ENCODE measurements around the gene CFAP46.

CFAP46 gene

DNA sequence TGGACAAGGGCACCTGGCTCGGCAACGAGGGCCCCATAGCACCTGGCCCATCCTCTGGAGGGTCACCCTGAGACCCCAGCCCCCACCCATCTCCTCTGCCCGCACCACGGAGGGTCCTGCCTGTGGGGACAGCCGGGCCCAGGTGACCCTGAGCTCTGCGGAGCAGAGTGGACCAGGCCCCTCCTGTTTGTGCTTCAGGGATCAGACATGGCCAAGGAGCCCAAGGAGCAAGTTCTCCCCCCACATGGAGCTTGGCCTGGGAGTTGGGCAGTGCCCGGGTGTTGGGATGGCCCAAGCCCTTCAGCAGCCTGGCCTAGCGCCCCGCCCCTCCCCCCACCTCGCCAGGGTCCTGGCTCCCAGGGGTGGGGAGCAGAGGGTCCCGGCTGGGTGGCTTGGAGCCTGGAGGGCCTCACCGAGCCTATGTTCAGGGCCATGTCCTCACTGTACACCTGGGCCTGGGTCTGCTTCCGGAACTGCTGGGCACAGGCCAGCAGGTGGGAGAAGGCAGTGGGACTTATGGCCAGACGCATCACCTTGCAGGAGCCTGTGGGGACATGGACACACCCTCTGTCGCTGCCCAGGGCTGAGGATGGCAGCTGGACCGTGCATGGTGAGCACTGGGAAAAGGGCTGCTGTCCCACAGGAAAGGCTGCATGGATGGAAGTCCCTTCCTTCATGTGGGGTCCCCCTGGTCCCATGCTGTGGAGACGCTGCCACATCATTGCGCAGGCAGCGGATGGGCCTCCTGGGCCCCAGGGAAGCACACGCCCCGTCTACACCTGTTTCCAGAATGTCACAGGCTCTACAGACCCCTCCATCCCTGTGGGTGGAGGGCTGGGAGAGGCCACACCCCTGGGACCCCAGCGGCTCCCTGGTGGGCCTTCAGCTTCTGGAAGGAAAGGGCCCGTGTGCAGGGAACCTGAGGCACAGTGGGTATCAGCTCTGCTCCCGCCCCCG is 107.2 kb downstream of the CFAP46 start:
- TF ChIP-seq, protein P1, sequence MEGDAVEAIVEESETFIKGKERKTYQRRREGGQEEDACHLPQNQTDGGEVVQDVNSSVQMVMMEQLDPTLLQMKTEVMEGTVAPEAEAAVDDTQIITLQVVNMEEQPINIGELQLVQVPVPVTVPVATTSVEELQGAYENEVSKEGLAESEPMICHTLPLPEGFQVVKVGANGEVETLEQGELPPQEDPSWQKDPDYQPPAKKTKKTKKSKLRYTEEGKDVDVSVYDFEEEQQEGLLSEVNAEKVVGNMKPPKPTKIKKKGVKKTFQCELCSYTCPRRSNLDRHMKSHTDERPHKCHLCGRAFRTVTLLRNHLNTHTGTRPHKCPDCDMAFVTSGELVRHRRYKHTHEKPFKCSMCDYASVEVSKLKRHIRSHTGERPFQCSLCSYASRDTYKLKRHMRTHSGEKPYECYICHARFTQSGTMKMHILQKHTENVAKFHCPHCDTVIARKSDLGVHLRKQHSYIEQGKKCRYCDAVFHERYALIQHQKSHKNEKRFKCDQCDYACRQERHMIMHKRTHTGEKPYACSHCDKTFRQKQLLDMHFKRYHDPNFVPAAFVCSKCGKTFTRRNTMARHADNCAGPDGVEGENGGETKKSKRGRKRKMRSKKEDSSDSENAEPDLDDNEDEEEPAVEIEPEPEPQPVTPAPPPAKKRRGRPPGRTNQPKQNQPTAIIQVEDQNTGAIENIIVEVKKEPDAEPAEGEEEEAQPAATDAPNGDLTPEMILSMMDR (IDR thresholded peaks at IDR 0.05): no peak

DNA sequence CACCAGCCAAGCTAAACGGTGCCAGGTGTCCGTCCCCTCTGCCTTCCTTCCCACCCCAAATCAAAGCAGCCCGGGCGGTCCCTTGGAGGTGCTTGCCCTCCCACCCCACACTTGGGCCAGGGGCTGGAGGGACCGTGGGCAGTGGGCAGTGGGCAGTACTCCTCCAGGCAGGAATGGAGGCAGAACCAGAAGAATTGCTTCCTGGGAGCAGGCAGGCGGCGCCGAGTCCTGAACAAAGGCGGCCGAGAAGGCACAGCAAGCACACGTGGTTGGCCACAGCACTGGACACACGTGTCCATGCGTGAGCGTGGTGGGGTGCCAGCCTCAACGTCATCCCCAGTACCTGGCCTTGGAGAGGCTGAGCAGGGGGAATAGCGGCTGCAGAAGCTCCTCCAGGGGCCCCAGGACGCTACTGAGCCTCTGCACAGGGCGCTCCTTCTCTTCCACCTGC is 108.0 kb downstream of the CFAP46 start:
- TF ChIP-seq, protein P1 (IDR thresholded peaks at IDR 0.05): no peak

DNA sequence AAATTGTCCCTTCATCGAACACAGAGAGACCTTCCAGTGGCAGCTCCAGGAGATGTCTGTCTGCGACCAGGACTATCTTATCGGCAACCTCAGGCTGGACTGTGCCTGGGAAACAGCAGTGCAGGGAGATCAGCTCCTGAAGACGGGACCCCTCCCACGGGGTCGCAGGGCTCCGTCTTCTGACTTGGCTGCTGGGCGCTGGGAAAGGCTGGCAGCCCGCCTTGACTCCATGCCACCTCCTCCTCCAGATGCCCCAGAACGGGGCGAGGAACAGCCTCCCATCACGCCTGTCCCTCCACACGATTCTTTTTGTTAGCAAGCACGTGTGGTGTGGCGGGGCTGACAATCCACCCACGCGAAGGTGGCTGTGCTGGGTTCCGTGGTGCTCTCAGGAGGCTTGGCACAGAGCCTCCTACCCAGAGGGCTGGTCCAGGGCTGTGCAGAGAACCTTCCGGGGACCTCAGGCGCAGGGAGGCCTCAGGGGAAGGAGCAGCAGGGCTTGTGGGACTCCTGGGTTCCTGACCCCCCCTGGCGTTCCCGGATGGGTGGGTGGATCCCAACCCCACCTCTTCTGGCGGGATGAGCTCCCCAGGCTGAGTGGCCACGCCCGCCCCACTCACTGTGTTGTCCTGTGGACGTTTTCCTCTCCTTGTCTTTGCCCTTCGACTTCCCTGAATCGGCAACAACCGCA is 108.8 kb downstream of the CFAP46 start:
- TF ChIP-seq, protein P1 (IDR thresholded peaks at IDR 0.05): no peak

DNA sequence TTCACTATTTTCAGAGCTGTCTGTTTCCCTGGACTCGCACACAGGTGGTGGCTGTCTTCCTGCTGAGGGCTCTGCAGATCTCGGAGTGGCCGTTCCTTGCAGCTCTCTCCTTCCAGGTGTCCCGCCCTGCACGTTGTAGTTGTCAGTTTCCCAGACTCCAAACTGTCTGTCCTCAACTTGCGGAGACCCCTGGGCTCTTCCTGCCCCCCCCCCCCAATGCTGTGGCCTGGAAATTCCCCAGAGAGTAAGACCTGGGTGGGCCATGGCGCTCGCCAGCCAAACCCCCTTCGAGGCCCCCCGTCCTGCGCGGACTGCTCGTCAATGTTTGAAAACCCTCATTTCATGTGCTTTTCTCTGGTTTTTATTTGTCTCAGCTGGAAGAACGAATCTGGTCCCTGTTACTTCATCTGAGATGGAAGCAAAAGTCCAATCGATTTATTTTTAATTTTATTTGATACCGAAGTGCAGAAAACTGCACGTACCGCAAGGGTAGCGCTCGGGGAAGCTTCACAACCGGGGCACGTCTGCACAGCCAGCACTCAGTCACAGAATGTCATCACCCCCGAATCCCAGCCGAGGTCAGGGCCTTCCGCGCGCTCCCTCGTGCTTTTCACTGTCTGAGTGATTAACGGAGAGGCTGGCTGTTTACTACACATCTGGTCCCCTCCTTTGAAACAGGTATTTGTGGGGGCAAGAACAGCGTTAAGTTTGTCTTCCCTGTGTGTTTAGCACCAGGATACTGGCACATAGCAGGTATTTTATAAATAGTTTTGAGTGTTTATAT is 110.0 kb downstream of the CFAP46 start:
- TF ChIP-seq, protein P1 (IDR thresholded peaks at IDR 0.05): no peak

DNA sequence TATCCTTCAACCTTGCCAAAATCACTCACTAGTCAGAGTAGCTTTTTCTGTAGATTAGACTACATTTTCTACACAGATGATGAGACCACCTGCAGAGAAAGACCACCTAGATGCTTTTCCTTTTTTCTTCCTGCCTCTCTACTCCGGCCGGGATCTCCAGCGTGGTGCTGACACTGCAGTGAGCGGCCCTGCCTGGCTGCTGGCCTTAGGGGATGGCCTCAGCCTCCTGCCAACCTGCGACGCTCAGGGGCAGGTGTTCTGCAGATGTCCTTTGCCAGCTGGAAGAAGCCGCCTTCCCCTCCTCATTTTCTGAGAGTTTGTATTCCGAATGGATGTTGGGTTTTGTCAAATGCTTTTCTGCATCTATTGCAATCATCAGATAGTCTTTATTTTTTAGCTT is 113.0 kb downstream of the CFAP46 start:
- TF ChIP-seq, protein P1 (IDR thresholded peaks at IDR 0.05): no peak

DNA sequence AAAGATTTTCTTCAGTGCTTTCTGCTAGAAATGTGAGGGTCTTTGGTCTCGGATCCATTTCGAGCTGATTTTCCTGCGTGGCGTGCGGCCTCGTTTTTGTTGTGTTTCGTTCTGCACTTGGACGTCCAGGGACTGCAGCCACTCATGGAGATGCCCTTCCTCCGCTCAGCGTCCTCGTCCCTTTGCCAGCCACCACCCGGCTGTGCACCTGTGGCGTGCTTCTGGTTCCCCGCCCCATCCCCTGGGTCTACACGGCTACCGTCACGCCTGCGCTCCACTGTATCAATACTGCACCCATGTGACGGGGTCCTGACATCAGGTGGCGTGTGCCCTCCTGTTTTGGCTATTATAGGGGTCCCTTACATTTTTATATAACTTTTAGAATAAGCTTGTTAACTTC is 113.7 kb downstream of the CFAP46 start:
- TF ChIP-seq, protein P1 (IDR thresholded peaks at IDR 0.05): no peak

DNA sequence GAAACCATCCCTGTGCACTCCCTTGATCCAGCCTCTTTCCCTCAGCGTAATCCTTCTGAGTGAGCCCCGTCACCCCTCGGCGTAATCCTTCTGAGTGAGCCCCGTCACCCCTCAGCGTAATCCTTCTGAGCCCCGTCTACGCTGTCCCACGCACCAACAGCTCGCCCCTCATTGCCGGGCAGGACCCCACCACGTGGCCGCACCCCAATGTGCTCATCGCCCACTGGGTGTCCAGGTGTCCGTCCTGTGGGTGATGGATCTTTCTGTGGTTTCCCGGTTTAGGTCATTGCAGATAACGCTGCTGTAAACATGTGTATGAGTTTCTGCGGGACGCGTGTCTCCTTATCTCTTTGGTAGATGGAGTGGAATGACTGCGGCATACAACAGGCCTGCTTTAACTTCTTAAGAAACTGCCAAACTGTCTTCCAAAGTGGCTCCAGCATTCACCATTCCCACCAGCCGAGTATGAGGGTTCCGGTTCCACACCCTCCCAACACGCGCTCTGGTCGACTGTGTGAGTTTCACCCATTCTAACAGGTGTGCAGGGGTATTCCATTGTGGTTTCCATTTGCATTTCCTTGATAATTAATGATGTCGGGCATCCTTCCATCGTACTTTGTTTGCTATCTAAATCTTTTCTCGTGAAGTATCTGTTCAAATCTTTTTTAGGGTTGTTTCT is 114.4 kb downstream of the CFAP46 start:
- TF ChIP-seq, protein P1 (IDR thresholded peaks at IDR 0.05): no peak

Measured in LNCAP (cell line).